HL-60 (cell line): ENCODE data around the gene EFNA5.

ENCODE experiments used
- CTCF ChIP-seq: IDR thresholded peaks from one replicate; pipeline ENCODE4 v1.5.1; 2011; ENCODE audit warnings: low read length, control low read depth, inconsistent platforms; ENCODE audit not compliant: insufficient read depth
- GABPA ChIP-seq: IDR thresholded peaks from 2 replicates; pipeline ENCODE4 v1.6.1; 2012; ENCODE audit warnings: low read depth
- POLR2AphosphoS5 ChIP-seq: IDR thresholded peaks from 2 replicates; pipeline ENCODE4 v1.6.1; 2012; ENCODE audit warnings: low read depth

- TF ChIP-seq CTCF (no peak), GABPA (no peak), POLR2AphosphoS5 (no peak)
Observed at GRCh38 chr5:107436201-107436600, 234.5 kb downstream of the EFNA5 start.
